ENCODE measurements around the gene PDIA6. TPM values are rescaled to one million over a fixed set of nuclear protein-coding genes. Genes with fewer than 3 reads are reported as not detected.

Gene PDIA6
- total and polyA plus RNA-seq, 2 of the 4 experiments (the other 2 are of a cell fraction), result 204 to 349 TPM

DNA sequence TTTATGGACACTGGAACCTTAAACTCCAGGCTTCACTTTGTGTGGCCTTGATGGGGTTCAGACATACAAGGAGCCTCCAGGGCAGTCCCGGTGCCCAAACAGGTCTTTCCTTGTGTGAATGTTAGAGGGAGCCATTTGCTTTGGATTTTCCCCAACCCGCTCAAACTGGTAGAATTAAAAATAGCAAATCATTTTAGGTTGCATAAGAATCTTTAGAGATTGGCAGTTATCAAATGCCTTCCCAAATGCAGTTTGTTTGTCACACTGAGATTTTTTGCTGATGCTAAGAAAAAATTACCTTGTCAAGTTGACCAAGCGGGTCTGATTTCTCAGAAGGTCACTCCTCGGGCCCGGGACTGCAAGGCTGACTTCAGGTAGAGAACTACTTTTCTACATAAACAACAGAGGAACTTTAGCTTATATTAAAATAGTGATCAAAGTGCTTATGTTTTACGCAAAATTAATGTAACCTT, 54.7 kb downstream of the PDIA6 start:
- Histone ChIP-seq H3K9me1 (ENCODE audit: insufficient read depth, low read length) (no peaks in the 10 kb centered on the region), H3K27me3 (ENCODE audit: control insufficient read depth, insufficient read depth, low read length) (peaks cover 9% of the 10 kb centered on the region), H3K4ac (ENCODE audit: low read depth, low read length) (no peak overlapping the region), H3K9ac (ENCODE audit: low read depth, low read length) (no peak overlapping the region), H3K14ac (replicated peaks; ENCODE audit: low read depth, low read length) (no peak overlapping the region), H2AK9ac (replicated peaks; ENCODE audit: low read depth, low read length, poor library complexity) (no peak overlapping the region), H3K56ac (ENCODE audit: extremely low read depth, insufficient read depth, low read length) (no peak overlapping the region), H4K8ac (ENCODE audit: low read depth in 2 of 2, low read length in 2 of 2) (no peak overlapping the region), H4K91ac (ENCODE audit: insufficient read depth, low read depth, low read length) (no peak overlapping the region), H3K23ac (ENCODE audit: low read depth, low read length) (no peak overlapping the region), H3K9me3 (ENCODE audit: control insufficient read depth, insufficient read depth, low read length) (no peaks in the 10 kb centered on the region), H3K4me2 (ENCODE audit: low read depth, low read length) (no peak overlapping the region), H3K36me3 (ENCODE audit: control insufficient read depth, insufficient read depth, low read length) (no peaks in the 10 kb centered on the region), H2BK120ac (ENCODE audit: low read depth, low read length) (no peak overlapping the region), H2AFZ (replicated peaks; ENCODE audit: low read length, poor library complexity) (no peak overlapping the region), H2AK5ac (ENCODE audit: low read depth, low read length) (no peak overlapping the region), H3K79me1 (ENCODE audit: low read depth in 1 of 2, low read length in 2 of 2) (no peaks in the 10 kb centered on the region), H2BK20ac (ENCODE audit: low read depth, low read length) (no peak overlapping the region), H4K5ac (ENCODE audit: low read depth, low read length) (no peak overlapping the region), H2BK5ac (ENCODE audit: low read depth, low read length, poor library complexity, severe bottlenecking) (no peak overlapping the region), H2BK15ac (ENCODE audit: low read depth, low read length) (no peak overlapping the region), H3K27ac (ENCODE audit: insufficient read depth, low read length) (no peak overlapping the region), H3K4me1 (ENCODE audit: control insufficient read depth, insufficient read depth, low read length) (no peaks in the 10 kb centered on the region), H3K18ac (ENCODE audit: low read depth, low read length) (no peak overlapping the region), H3K4me3 (ENCODE audit: insufficient read depth, low read depth, low read length) (no peak overlapping the region), H4K20me1 (ENCODE audit: insufficient read depth, low read length) (no peaks in the 10 kb centered on the region)
- ChIA-PET POLR2A (ENCODE audit: unreplicated experiment) (no interaction called here), CTCF (no interaction called here)
- DNase-seq, result no peak
- 100% methylated on average over 1 of the region's 6 CpGs; no CpG with 5 or more reads in 1 of the 2 experiments for WGBS, 2 experiments (ENCODE audit: extremely low coverage in 2 of 2, insufficient read length in 1 of 2)
- intact Hi-C loops (cut with micrococcal nuclease), result no loop called here
- TF ChIP-seq ELK1 (IDR thresholded peaks at IDR 0.05; ENCODE audit: borderline replicate concordance, low read depth, low read length), result no peak
- TF ChIP-seq FOS (IDR thresholded peaks at IDR 0.05; ENCODE audit: low read depth, low read length), result no peak
- TF ChIP-seq USF2 (IDR thresholded peaks at IDR 0.05; ENCODE audit: low read depth, low read length), result no peak
- TF ChIP-seq NFE2L2 (IDR thresholded peaks at IDR 0.05; ENCODE audit: low read depth, low read length), result no peak
- no peak for TF ChIP-seq MXI1 (IDR thresholded peaks at IDR 0.05; ENCODE audit: borderline replicate concordance, low read depth, low read length)
- TF ChIP-seq RFX5 (IDR thresholded peaks at IDR 0.05; ENCODE audit: low read depth, low read length), result no peak
- no peak for TF ChIP-seq CHD1 (IDR thresholded peaks at IDR 0.05; ENCODE audit: low read depth, low read length)
- TF ChIP-seq SMC3 (IDR thresholded peaks at IDR 0.05; ENCODE audit: low read depth, low read length), result no peak
- no peak for TF ChIP-seq MAFK (IDR thresholded peaks at IDR 0.05; ENCODE audit: low read depth, low read length)
- ATAC-seq (ENCODE audit: low read depth), result no peak
- BruUV-seq (replicated peaks), result no TSS peak
- in situ Hi-C loops (cut with MboI; ENCODE audit: low sequenced_read_pairs), result no loop called here
- dilution Hi-C loops (cut with HindIII; ENCODE audit: low sequenced_read_pairs, unreplicated experiment), result no loop called here
